Thyroid gland (tissue), 4 donors: ENCODE measurements around the gene TRAIP. TPM values are rescaled to one million over a fixed set of nuclear protein-coding genes. Genes with fewer than 3 reads are reported as not detected.

Experiments
- DNase-seq, 2 donors: peaks; one replicate each; pipeline ENCODE4 v3.0.0-alpha.2; 2019
- H3K27ac ChIP-seq, 3 donors: fragments of 200-600 bp; sonication (generic); 1 replicate in 2 of 3; 2 replicates in 1 of 3; pipeline ENCODE4 v1.5.1; 2016 to 2019; ENCODE audit warnings: mild to moderate bottlenecking in 1 of 3, moderate library complexity in 1 of 3
- H3K27me3 ChIP-seq: fragments of 200-600 bp; sonication (generic); one replicate; pipeline ENCODE4 v1.5.1; 2019
- H3K36me3 ChIP-seq, 2 donors: fragments of 200-600 bp; sonication (generic); one replicate each; pipeline ENCODE4 v1.5.1; 2016 to 2019
- H3K4me1 ChIP-seq, 2 donors: fragments of 200-600 bp; sonication (generic); one replicate each; pipeline ENCODE4 v1.5.1; 2017 to 2019
- H3K4me3 ChIP-seq, 3 donors: fragments of 200-600 bp; sonication (generic); replicated peaks in 1 of 3; 1 replicate in 2 of 3; 2 replicates in 1 of 3; pipeline ENCODE4 v1.5.1; 2016; ENCODE audit warnings: mild to moderate bottlenecking in 1 of 3
- H3K9me3 ChIP-seq: fragments of 200-600 bp; sonication (generic); one replicate; pipeline ENCODE4 v1.5.1; 2017
- POLR2A ChIP-seq, 2 donors: fragments of 450-650 bp; IDR thresholded peaks; one replicate each; pipeline ENCODE4 v1.6.1; 2017; ENCODE audit warnings: antibody characterized with exemption in 2 of 2, mild to moderate bottlenecking in 2 of 2, moderate library complexity in 1 of 2
- WGBS, 2 donors: methylation state at CpG; one replicate each; pipeline ENCODE4 v1.1.5; 2017; 5-methylcytosine and 5-hydroxymethylcytosine counted together
- intact Hi-C: fragments of 100-400 bp; cut with DNase I; formaldehyde crosslinking; loops from one replicate; pipeline ENCODE4 v1.15.1; 2023
- total RNA-seq, 4 donors: library from RNA; depleted of rRNA; stranded (reverse); fragments of >200 nt; gene quantifications; one replicate each; pipeline ENCODE4 v1.2.3, GENCODE V29; 2016
- TF ChIP-seq, protein P1 (sequence below), 6 experiments: fragments of 200-600 bp in 3 of 6; fragments of 450-650 bp in 3 of 6; sonication (generic) in 3 of 6; IDR thresholded peaks; one replicate each; pipeline ENCODE4 v1.5.1; 2016 to 2019; ENCODE audit warnings: antibody characterized with exemption in 6 of 6, mild to moderate bottlenecking in 2 of 6, inconsistent platforms in 1 of 6, moderate library complexity in 1 of 6

The TRAIP gene
- total RNA-seq, 4 donors from 2014 or later: 0.73 to 7.0 (median 3.3) TPM

DNA sequence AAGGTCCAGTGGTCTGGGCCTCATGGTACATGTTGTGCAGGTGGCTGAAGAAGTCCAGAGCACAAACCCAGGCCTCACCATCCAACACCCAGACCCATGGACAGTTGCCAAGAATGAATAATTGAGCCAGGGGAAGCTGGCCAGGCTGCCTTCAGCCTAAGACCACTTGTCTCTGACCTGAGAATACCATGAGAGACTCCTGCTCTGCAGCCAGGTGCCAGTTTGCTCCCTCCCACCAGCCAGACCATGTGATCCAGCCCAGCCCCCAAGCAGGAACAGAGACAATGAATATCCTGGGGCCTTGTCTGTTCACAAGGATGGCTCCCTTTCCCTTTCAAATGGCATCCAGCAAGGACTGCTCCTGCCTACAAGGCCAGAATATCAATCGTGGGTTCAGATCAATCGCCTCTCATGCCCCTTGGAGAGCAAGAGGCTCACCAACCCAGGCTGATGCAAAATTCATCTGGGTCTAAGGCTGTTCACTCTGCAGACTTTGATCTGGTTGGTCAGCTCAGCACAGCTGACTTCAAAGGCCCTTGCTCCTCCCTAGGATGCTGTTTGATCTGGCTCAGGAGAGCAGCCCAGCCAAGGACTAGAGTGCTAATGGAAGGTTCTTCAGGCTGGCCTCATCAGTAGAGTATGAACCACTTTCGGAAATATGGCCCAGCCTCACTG, 13.4 kb downstream of the TRAIP start:
- Histone ChIP-seq H3K4me1 (peaks cover 6 to 15% of the 10 kb centered on the region in 2 donors), H3K27me3 (no peaks in the 10 kb centered on the region), H3K36me3 (no peaks in the 10 kb centered on the region), H3K4me3 (no peak overlapping the region), H3K9me3 (no peaks in the 10 kb centered on the region), H3K27ac (peak overlapping the region; percentile 21 to 33 (median 30))
- TF ChIP-seq, protein P1, sequence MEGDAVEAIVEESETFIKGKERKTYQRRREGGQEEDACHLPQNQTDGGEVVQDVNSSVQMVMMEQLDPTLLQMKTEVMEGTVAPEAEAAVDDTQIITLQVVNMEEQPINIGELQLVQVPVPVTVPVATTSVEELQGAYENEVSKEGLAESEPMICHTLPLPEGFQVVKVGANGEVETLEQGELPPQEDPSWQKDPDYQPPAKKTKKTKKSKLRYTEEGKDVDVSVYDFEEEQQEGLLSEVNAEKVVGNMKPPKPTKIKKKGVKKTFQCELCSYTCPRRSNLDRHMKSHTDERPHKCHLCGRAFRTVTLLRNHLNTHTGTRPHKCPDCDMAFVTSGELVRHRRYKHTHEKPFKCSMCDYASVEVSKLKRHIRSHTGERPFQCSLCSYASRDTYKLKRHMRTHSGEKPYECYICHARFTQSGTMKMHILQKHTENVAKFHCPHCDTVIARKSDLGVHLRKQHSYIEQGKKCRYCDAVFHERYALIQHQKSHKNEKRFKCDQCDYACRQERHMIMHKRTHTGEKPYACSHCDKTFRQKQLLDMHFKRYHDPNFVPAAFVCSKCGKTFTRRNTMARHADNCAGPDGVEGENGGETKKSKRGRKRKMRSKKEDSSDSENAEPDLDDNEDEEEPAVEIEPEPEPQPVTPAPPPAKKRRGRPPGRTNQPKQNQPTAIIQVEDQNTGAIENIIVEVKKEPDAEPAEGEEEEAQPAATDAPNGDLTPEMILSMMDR (IDR thresholded peaks at IDR 0.05): no peak
- no peak for TF ChIP-seq POLR2A (IDR thresholded peaks at IDR 0.05)
- WGBS, 2 donors: 76 to 90% methylated on average over 3 of the region's 3 CpGs
- intact Hi-C loops: loop anchor here (2.0 to 5.0 kb wide), 2 partner anchors 38 to 136 kb away; no protein-coding TSS in a partner anchor
- peak; percentile 68 to 76 for DNase-seq

GRCh38 chr3:49841806-49842205, 14.6 kb downstream of the TRAIP start:
- no peak overlapping the region for H3K4me3 ChIP-seq
- intact Hi-C loops: loop anchor here (2.0 to 5.0 kb wide), 2 partner anchors 37 to 135 kb away; no protein-coding TSS in a partner anchor
- no peak for DNase-seq
- H3K9me3 ChIP-seq: no peaks in the 10 kb centered on the region
- H3K36me3 ChIP-seq: no peaks in the 10 kb centered on the region
- H3K27ac ChIP-seq: no peak overlapping the region
- 96 to 100% methylated on average over 5 to 7 of the region's 7 CpGs for WGBS, 2 donors
- TF ChIP-seq, protein P1 (IDR thresholded peaks at IDR 0.05): no peak
- TF ChIP-seq POLR2A (IDR thresholded peaks at IDR 0.05): no peak
- no peaks in the 10 kb centered on the region for H3K27me3 ChIP-seq
- peaks cover 6 to 15% of the 10 kb centered on the region in 2 donors for H3K4me1 ChIP-seq

DNA sequence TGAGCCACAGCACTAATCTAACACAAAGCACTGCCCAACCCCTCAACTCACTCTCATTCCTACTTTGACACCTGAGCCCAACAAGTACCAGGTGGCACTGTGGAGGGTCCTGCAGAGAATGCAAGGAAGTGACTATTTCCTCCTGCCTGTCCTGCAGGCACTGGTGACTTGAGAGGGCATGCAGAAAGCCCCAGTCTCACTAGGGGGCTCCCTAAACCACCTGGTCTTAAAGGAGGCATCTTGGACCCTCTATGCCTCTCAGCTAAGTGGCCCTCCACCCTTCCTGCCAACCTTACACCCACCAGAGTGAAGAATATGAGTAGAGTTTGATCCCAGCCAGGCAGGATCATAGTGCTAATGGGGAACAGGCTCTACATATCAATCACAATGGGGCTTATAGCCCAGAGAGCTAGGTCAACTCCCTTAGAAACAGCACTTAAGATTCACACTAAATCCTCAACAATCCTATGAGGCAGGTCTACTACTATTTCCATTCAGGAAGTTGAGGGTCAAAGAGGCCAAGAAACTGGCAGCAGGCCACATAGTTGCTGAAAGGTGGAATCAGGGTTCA, 15.2 kb downstream of the TRAIP start:
- TF ChIP-seq, protein P1 (IDR thresholded peaks at IDR 0.05): peak in 1 of 6 experiments; percentile 7
- TF ChIP-seq POLR2A (IDR thresholded peaks at IDR 0.05): no peak
- H3K4me3 ChIP-seq: no peak overlapping the region
- no peak overlapping the region for H3K27ac ChIP-seq
- no peaks in the 10 kb centered on the region for H3K27me3 ChIP-seq
- no peaks in the 10 kb centered on the region for H3K9me3 ChIP-seq
- no peaks in the 10 kb centered on the region for H3K36me3 ChIP-seq
- peaks cover 6 to 15% of the 10 kb centered on the region in 2 donors for H3K4me1 ChIP-seq
- DNase-seq: no peak
- intact Hi-C loops: loop anchor here (5.0 kb wide), 1 partner anchor 134 kb away; no protein-coding TSS in a partner anchor

GRCh38 chr3:49840388-49840787, 16.0 kb downstream of the TRAIP start:
- no peak overlapping the region for H3K27ac ChIP-seq
- WGBS, 2 donors: 57 to 60% methylated on average over 1 to 2 of the region's 2 CpGs
- peaks cover 6 to 15% of the 10 kb centered on the region in 2 donors for H3K4me1 ChIP-seq
- no peaks in the 10 kb centered on the region for H3K36me3 ChIP-seq
- no peak overlapping the region for H3K4me3 ChIP-seq
- H3K9me3 ChIP-seq: no peaks in the 10 kb centered on the region
- no peaks in the 10 kb centered on the region for H3K27me3 ChIP-seq
- intact Hi-C loops: loop anchor here (5.0 kb wide), 1 partner anchor 133 kb away; no protein-coding TSS in a partner anchor
- no peak for TF ChIP-seq POLR2A (IDR thresholded peaks at IDR 0.05)
- TF ChIP-seq, protein P1 (IDR thresholded peaks at IDR 0.05): no peak
- DNase-seq: no peak
